BJ (cell line): ENCODE results near the gene MAB21L4. TPM values are rescaled to one million over a fixed set of nuclear protein-coding genes. Genes with fewer than 3 reads are reported as not detected.

Source experiments
- CTCF ChIA-PET: fragments of 350-600 bp; formaldehyde crosslinking; extraction: SDS; loops from one replicate; lab custom pipeline; 2021; ENCODE audit warnings: antibody characterized with exemption, inconsistent platforms; lab: Yijun Ruan, JAX
- POLR2A ChIA-PET: fragments of 300-600 bp; sonication (Branson Sonifier 250); formaldehyde crosslinking; extraction: SDS; loops from one replicate; lab custom pipeline; 2021; ENCODE audit warnings: antibody characterized with exemption; lab: Charles Lee
- DNase-seq: peaks from one replicate; pipeline ENCODE4 v3.0.0-alpha.2; 2011; ENCODE audit warnings: low read depth
- H3K27me3 ChIP-seq: 2 replicates; pipeline ENCODE4 v1.6.0; 2011; ENCODE audit warnings: low read length; ENCODE audit not compliant: control insufficient read depth, insufficient read depth
- H3K36me3 ChIP-seq: 2 replicates; pipeline ENCODE4 v1.5.1; 2011; ENCODE audit warnings: low read length; ENCODE audit not compliant: control insufficient read depth, insufficient read depth
- H3K4me3 ChIP-seq: 2 replicates; pipeline ENCODE4 v1.5.1; 2011; ENCODE audit warnings: low read depth, mild to moderate bottlenecking, control low read depth, low read length
- polyA plus RNA-seq: library from polyadenylated mRNA; depleted of rRNA; stranded (reverse); fragments of >200 nt; gene quantifications from 2 replicates; pipeline ENCODE4 v1.2.3, GENCODE V29; 2011
- TF ChIP-seq, protein P1 (sequence below): IDR thresholded peaks from 2 replicates; pipeline ENCODE4 v1.5.1; 2011; ENCODE audit warnings: low read depth, mild to moderate bottlenecking, control low read depth, inconsistent platforms, low read length, moderate library complexity; ENCODE audit not compliant: insufficient read depth

MAB21L4 gene
- polyA plus RNA-seq, 1 experiment: not detected

DNA sequence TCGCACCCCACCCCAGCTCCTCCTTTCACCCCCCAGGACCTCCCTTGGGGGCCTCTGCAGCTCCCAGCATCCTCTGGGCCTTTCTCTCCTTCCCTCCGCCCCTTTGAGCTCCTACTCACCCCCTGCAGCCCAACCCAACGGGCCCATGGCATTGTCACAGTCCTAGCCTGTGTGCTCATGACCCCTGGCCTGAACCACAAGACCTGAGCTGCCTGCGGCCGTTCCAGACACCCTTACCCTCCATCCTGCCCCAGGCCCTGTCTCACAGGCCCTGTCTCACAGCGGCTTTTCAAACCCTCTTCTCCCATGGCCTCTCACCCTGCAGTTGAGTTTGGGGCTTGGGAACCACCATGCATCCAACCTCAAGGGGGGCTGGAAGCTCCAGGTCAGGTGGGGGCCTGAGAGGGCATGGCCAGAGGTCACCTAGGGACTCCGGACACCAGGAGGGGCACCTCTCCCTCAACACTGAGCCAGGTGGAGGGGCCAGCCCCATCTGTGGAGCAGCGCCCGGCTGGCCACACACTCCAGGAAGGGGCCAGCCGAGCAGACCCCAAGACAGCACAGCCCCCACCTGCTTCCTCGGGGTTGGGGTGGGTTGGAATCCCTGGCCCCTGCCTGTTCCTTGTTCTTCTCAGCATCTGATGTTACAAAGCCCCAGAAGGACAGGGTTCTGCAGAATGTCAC, 6.9 kb downstream of the MAB21L4 start:
- TF ChIP-seq, protein P1, sequence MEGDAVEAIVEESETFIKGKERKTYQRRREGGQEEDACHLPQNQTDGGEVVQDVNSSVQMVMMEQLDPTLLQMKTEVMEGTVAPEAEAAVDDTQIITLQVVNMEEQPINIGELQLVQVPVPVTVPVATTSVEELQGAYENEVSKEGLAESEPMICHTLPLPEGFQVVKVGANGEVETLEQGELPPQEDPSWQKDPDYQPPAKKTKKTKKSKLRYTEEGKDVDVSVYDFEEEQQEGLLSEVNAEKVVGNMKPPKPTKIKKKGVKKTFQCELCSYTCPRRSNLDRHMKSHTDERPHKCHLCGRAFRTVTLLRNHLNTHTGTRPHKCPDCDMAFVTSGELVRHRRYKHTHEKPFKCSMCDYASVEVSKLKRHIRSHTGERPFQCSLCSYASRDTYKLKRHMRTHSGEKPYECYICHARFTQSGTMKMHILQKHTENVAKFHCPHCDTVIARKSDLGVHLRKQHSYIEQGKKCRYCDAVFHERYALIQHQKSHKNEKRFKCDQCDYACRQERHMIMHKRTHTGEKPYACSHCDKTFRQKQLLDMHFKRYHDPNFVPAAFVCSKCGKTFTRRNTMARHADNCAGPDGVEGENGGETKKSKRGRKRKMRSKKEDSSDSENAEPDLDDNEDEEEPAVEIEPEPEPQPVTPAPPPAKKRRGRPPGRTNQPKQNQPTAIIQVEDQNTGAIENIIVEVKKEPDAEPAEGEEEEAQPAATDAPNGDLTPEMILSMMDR: no peak
- CTCF ChIA-PET: interaction anchor here (0.6 to 4.6 kb wide), 3 partner anchors 25 to 296 kb away, joined by 3 to 21 read pairs (median 5); no protein-coding TSS in a partner anchor
- POLR2A ChIA-PET: interaction anchor here (0.7 kb wide), 1 partner anchor 236 kb away, joined by 6 read pairs; no protein-coding TSS in a partner anchor

GRCh38 chr2:240888130-240888889, 7.6 kb downstream of the MAB21L4 start:
- POLR2A ChIA-PET: interaction anchor here (0.7 kb wide), 1 partner anchor 236 kb away, joined by 6 read pairs; no protein-coding TSS in a partner anchor
- no peak for DNase-seq
- H3K4me3 ChIP-seq: no peak overlapping the region
- CTCF ChIA-PET: interaction anchor here (0.6 to 1.2 kb wide), 2 partner anchors 25 to 297 kb away, joined by 3 to 5 read pairs; no protein-coding TSS in a partner anchor
- H3K27me3 ChIP-seq: no peaks in the 10 kb centered on the region
- H3K36me3 ChIP-seq: no peaks in the 10 kb centered on the region
- TF ChIP-seq, protein P1: no peak

More for the DNA sequence above, 6.9 kb downstream of the MAB21L4 start:
- H3K4me3 ChIP-seq: no peak overlapping the region
- no peak for DNase-seq
- no peaks in the 10 kb centered on the region for H3K36me3 ChIP-seq
- H3K27me3 ChIP-seq: no peaks in the 10 kb centered on the region

GRCh38 chr2:240887631-240888030, 8.3 kb downstream of the MAB21L4 start:
- H3K36me3 ChIP-seq: no peaks in the 10 kb centered on the region
- POLR2A ChIA-PET: no interaction called here
- H3K27me3 ChIP-seq: peaks cover 2% of the 10 kb centered on the region; the same call in 1 of the 2 replicates
- H3K4me3 ChIP-seq: no peak overlapping the region
- TF ChIP-seq, protein P1: no peak
- CTCF ChIA-PET: interaction anchor here (1.2 kb wide), 1 partner anchor 26 kb away, joined by 3 read pairs; no protein-coding TSS in a partner anchor
- DNase-seq: no peak

GRCh38 chr2:240886678-240887609, 9.0 kb downstream of the MAB21L4 start:
- CTCF ChIA-PET: no interaction called here
- Histone ChIP-seq H3K36me3 (no peaks in the 10 kb centered on the region), H3K4me3 (no peak overlapping the region), H3K27me3 (peaks cover 3% of the 10 kb centered on the region; the same call in 1 of the 2 replicates)
- DNase-seq: no peak
- POLR2A ChIA-PET: no interaction called here
- TF ChIP-seq, protein P1: no peak
